ENCODE results near the gene GPR22. TPM values are rescaled to one million over a fixed set of nuclear protein-coding genes. Genes with fewer than 3 reads are reported as not detected.

GPR22 gene, protein sequence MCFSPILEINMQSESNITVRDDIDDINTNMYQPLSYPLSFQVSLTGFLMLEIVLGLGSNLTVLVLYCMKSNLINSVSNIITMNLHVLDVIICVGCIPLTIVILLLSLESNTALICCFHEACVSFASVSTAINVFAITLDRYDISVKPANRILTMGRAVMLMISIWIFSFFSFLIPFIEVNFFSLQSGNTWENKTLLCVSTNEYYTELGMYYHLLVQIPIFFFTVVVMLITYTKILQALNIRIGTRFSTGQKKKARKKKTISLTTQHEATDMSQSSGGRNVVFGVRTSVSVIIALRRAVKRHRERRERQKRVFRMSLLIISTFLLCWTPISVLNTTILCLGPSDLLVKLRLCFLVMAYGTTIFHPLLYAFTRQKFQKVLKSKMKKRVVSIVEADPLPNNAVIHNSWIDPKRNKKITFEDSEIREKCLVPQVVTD
- under 0.01 TPM in 1 of 2 replicates, not detected in the other for total RNA-seq

DNA sequence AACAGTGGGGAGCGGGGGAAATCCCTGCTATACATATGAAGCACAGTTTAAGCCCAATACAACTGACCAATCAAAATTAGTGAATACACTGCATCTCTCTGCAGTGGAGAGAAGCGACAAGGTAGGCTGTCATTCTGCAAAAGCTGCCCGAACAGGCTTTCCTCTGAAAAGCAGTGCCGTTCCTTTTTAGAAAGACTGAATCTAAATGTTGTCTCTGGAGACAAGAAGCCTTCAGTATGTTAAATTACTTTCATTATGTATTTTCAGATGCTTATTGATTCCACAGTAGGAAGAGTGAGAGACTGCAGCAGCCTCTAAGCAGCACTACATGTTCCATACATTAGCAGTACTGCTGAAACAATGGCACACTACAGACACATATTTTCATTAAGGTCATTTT, at the start of gene GPR22:
TSS of gene GPR22 (plus strand) at position 129 of the 400 bp plus-strand sequence. CDS start 4,004 bp downstream, outside the sequence.
- no peak for DNase-seq (ENCODE audit: low read depth)
- no peak within 1 kb of the TSS for H3K4me3 ChIP-seq (ENCODE audit: low read depth, low read length)
- TF ChIP-seq CTCF (IDR thresholded peaks at IDR 0.05; ENCODE audit: insufficient read depth, low read depth, low read length): no peak

DNA sequence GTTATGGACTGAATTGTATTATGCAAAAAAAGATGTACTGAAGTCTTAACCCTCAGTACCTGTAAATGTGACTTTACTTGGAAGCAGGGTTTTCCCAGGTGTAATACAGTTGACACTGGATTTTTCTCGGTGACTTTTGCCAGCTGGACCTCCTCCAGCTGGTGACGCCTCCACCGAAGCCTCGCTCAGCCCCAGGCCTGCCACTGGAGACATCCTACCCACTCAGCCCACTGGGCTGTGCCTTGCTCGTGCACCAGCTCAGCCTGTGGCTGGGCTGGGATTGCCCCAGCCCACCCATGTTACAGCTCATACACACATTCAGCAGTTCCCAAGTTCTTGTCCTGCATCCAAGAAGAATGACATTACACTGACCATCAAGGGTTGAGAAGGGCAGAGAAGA, 42.4 kb upstream of the GPR22 start:
- no peak for TF ChIP-seq CTCF (IDR thresholded peaks at IDR 0.05; ENCODE audit: insufficient read depth, low read depth, low read length)
- DNase-seq (ENCODE audit: low read depth): no peak
- H3K4me3 ChIP-seq (ENCODE audit: low read depth, low read length): no peak overlapping the region

GRCh38 chr7:107428642-107429041, 41.2 kb upstream of the GPR22 start:
- no peak for DNase-seq (ENCODE audit: low read depth)
- TF ChIP-seq CTCF (IDR thresholded peaks at IDR 0.05; ENCODE audit: insufficient read depth, low read depth, low read length): no peak
- H3K4me3 ChIP-seq (ENCODE audit: low read depth, low read length): no peak overlapping the region

DNA sequence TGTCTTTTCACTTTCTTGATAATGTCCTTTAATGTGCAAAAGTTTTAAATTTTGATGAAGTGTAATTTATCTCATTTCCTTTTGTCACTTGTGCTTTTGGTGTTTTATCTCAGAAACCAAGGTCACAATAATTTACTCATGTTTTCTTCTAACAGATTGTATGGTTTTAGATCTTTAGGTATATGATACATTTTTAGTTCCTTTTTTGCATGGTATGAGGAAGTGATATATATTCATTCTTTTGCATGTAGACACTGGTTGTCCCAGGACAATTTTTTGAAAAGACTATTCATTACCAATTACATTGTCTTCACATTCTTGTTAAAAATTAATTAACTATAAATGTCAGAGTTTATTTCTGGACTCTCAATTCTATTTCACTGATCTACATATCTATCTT, 39.8 kb upstream of the GPR22 start:
- no peak for DNase-seq (ENCODE audit: low read depth)
- TF ChIP-seq CTCF (IDR thresholded peaks at IDR 0.05; ENCODE audit: insufficient read depth, low read depth, low read length): no peak

DNA sequence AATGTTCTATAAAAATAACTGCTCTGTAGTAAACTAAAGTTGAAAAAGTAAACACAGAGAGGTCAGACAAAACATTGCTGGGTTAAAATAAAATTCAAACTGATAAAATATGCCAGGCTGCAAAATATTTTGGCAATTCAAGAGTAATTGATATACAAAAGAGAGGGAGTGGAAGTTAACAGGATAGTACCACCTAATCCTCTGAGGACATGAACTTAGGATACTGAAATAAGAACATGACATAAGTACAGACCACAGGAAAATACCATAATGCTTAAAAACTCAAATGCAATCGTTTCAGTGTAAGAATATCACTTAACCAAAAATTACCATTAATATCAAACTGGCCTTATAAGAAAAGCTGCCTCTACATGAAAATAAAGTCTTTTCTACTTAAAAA, 37.6 kb upstream of the GPR22 start:
- no peak overlapping the region for H3K4me3 ChIP-seq (ENCODE audit: low read depth, low read length)
- TF ChIP-seq CTCF (IDR thresholded peaks at IDR 0.05; ENCODE audit: insufficient read depth, low read depth, low read length): no peak
- DNase-seq (ENCODE audit: low read depth): no peak

More for the DNA sequence above, 39.8 kb upstream of the GPR22 start:
- H3K4me3 ChIP-seq (ENCODE audit: low read depth, low read length): no peak overlapping the region

DNA sequence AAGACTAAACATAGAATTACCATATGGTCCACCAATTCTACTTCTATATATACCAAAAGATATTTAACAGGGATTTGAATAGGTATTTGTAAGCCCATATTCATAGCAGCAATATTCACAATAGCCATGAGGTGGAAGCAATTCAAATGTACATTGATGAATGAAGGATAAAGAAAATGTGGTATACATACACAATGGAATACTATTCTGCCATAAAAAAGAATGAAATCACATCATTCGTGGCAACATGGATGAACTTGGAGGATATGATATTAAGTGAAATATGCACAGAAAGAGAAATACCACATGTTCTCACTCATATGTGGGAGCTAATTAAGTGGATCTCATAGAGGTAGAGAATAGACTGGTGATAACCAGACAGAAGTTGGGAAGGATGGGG, 34.1 kb upstream of the GPR22 start:
- TF ChIP-seq CTCF (IDR thresholded peaks at IDR 0.05; ENCODE audit: insufficient read depth, low read depth, low read length): no peak
- H3K4me3 ChIP-seq (ENCODE audit: low read depth, low read length): no peak overlapping the region
- no peak for DNase-seq (ENCODE audit: low read depth)
